Left ventricle myocardium inferior (tissue), 1 donor: ENCODE results near the gene OR8K3. TPM values are rescaled to one million over a fixed set of nuclear protein-coding genes. Genes with fewer than 3 reads are reported as not detected.

Experiments used
- DNase-seq: peaks from one replicate; pipeline ENCODE4 v3.0.0-alpha.2; 2020
- H3K27ac ChIP-seq: fragments of 200-600 bp; replicated peaks from 2 replicates; pipeline ENCODE4 v1.8.0; 2021
- H3K27me3 ChIP-seq: fragments of 200-600 bp; 2 replicates; pipeline ENCODE4 v1.8.0; 2021; ENCODE audit warnings: low read depth
- H3K36me3 ChIP-seq: fragments of 200-600 bp; 2 replicates; pipeline ENCODE4 v1.8.0; 2021
- H3K4me1 ChIP-seq: fragments of 200-600 bp; 2 replicates; pipeline ENCODE4 v1.8.0; 2021
- H3K4me3 ChIP-seq: fragments of 200-600 bp; 2 replicates; pipeline ENCODE4 v1.8.0; 2021; ENCODE audit warnings: mild to moderate bottlenecking, moderate library complexity
- H3K9me3 ChIP-seq: fragments of 200-600 bp; replicated peaks from 2 replicates; pipeline ENCODE4 v1.8.0; 2021
- intact Hi-C: fragments of 100-400 bp; cut with micrococcal nuclease; formaldehyde crosslinking; loops from one replicate; pipeline ENCODE4 v1.11.0; 2022
- total RNA-seq: library from RNA; stranded (reverse); fragmentation: NEBNext Ultra II Directional; extraction: Animal tissue kit (Norgen Biotek cat#: 25700); gene quantifications from one replicate; pipeline ENCODE4 v1.2.1, GENCODE V29; 2021
- TF ChIP-seq, protein P1 (sequence below): fragments of 200-600 bp; IDR thresholded peaks from 2 replicates; pipeline ENCODE4 v1.8.0; 2021; ENCODE audit warnings: antibody characterized with exemption, mild to moderate bottlenecking, borderline replicate concordance
- donor health status: DM: no; HTN: yes; CAD: no; lungs with severe emphysema.

OR8K3 gene
- total RNA-seq, 1 donor from 2014 or later, result not detected

DNA sequence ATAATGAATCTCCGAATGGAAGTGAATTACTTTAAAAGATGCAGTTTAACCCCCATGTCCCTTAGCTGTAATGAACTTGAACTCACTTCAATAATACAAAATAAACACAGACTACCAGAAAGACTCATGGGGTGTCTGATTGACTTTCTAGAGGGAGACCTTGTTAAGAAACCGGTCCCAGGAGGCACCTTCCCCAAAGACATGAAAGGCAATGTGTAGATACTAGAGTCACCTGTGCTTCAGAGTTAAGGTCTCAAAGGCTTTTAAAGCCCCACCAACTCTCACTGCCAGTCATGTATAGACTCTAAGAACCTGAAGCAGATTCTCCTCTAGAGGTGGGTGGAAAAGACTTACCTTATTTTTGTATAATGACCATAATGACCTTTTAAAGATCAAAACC lies 39.0 kb downstream of the OR8K3 start, which contains the start of gene OR8J1:
Gene OR8J1 (plus strand): TSS at position 301 of the 400 bp plus-strand sequence. CDS start 5,956 bp downstream, outside the sequence.
- no peak for DNase-seq
- H3K27ac ChIP-seq, result no peak within 1 kb of the TSS
- H3K4me1 ChIP-seq, result no peaks in the 10 kb centered on the region
- H3K36me3 ChIP-seq, result no peaks in the 10 kb centered on the region
- H3K9me3 ChIP-seq, result no peaks in the 10 kb centered on the region
- TF ChIP-seq, protein P1, sequence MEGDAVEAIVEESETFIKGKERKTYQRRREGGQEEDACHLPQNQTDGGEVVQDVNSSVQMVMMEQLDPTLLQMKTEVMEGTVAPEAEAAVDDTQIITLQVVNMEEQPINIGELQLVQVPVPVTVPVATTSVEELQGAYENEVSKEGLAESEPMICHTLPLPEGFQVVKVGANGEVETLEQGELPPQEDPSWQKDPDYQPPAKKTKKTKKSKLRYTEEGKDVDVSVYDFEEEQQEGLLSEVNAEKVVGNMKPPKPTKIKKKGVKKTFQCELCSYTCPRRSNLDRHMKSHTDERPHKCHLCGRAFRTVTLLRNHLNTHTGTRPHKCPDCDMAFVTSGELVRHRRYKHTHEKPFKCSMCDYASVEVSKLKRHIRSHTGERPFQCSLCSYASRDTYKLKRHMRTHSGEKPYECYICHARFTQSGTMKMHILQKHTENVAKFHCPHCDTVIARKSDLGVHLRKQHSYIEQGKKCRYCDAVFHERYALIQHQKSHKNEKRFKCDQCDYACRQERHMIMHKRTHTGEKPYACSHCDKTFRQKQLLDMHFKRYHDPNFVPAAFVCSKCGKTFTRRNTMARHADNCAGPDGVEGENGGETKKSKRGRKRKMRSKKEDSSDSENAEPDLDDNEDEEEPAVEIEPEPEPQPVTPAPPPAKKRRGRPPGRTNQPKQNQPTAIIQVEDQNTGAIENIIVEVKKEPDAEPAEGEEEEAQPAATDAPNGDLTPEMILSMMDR, result no peak
- intact Hi-C loops, result no loop called here
- no peak within 1 kb of the TSS for H3K4me3 ChIP-seq
- H3K27me3 ChIP-seq, result no peaks in the 10 kb centered on the region

Other genes starting within 250 kb of the OR8K3 start
- not detected for gene OR8I2, start 221.8 kb upstream of the OR8K3 start, total RNA-seq
- gene OR8H2, start 211.5 kb upstream of the OR8K3 start, total RNA-seq, result not detected
- gene OR8H3, start 192.8 kb upstream of the OR8K3 start, total RNA-seq, result not detected
- not detected for gene OR8J3, start 174.9 kb upstream of the OR8K3 start, total RNA-seq
- gene OR8K5, start 154.8 kb upstream of the OR8K3 start, total RNA-seq, result not detected
- gene OR5J2, start 138.5 kb upstream of the OR8K3 start, total RNA-seq, result not detected
- gene OR5T2, start 80.9 kb upstream of the OR8K3 start, total RNA-seq, result not detected
- gene OR5T3, start 62.9 kb upstream of the OR8K3 start, total RNA-seq, result not detected
- not detected for gene OR5T1, start 41.0 kb upstream of the OR8K3 start, total RNA-seq
- gene OR8H1, start 22.9 kb upstream of the OR8K3 start, total RNA-seq, result not detected
- gene OR8K1, start 30.9 kb downstream of the OR8K3 start, total RNA-seq, result not detected
- not detected for gene OR8J1, start 39.1 kb downstream of the OR8K3 start, total RNA-seq
- not detected for gene OR8U1, start 60.5 kb downstream of the OR8K3 start, total RNA-seq
- gene OR5AL1, start 97.6 kb downstream of the OR8K3 start, total RNA-seq, result not detected
- gene OR5M3, start 158.2 kb downstream of the OR8K3 start, total RNA-seq, result not detected
- not detected for gene OR5M8, start 176.2 kb downstream of the OR8K3 start, total RNA-seq
- not detected for gene OR5M11, start 228.1 kb downstream of the OR8K3 start, total RNA-seq